Smooth muscle cell (in vitro differentiated cells): Measurements from ENCODE around the gene LCMT2. TPM values are rescaled to one million over a fixed set of nuclear protein-coding genes. Genes with fewer than 3 reads are reported as not detected.

Experiments
- DNase-seq: peaks from one replicate; lab custom pipeline; 2025; ENCODE audit not compliant: unreplicated experiment; lab: John Stamatoyannopoulos, UW
- H2AFZ ChIP-seq: fragments of 200-600 bp; sonication (generic); 2 replicates; pipeline ENCODE4 v1.6.0; 2016; ENCODE audit warnings: antibody characterized with exemption, low read depth, mild to moderate bottlenecking
- H3F3A ChIP-seq: fragments of 200-600 bp; sonication (generic); 2 replicates; pipeline ENCODE4 v1.6.0; 2017; ENCODE audit warnings: antibody characterized with exemption, low read depth
- H3K27ac ChIP-seq: fragments of 200-600 bp; sonication (generic); 2 replicates; pipeline ENCODE4 v1.5.1; 2016; ENCODE audit warnings: low read depth, mild to moderate bottlenecking
- H3K27me3 ChIP-seq: fragments of 200-600 bp; sonication (generic); 2 replicates; pipeline ENCODE4 v1.6.1; 2016; ENCODE audit warnings: low read depth, mild to moderate bottlenecking
- H3K36me3 ChIP-seq: fragments of 200-600 bp; sonication (generic); 2 replicates; pipeline ENCODE4 v1.5.1; 2016; ENCODE audit warnings: low read depth
- H3K4me1 ChIP-seq: fragments of 200-600 bp; sonication (generic); 2 replicates; pipeline ENCODE4 v1.5.1; 2016; ENCODE audit warnings: low read depth
- H3K4me2 ChIP-seq: fragments of 200-600 bp; sonication (generic); 2 replicates; pipeline ENCODE4 v1.6.0; 2016; ENCODE audit warnings: mild to moderate bottlenecking
- H3K4me3 ChIP-seq: fragments of 200-600 bp; sonication (generic); 2 replicates; pipeline ENCODE4 v1.5.1; 2016; ENCODE audit warnings: mild to moderate bottlenecking
- H3K79me2 ChIP-seq: fragments of 200-600 bp; sonication (generic); 2 replicates; pipeline ENCODE4 v1.6.0; 2016; ENCODE audit warnings: low read depth, mild to moderate bottlenecking
- H3K9ac ChIP-seq: fragments of 200-600 bp; sonication (generic); 2 replicates; pipeline ENCODE4 v1.6.0; 2016; ENCODE audit warnings: low read depth
- H3K9me3 ChIP-seq: fragments of 200-600 bp; sonication (generic); replicated peaks from 2 replicates; pipeline ENCODE4 v1.5.1; 2016; ENCODE audit warnings: low read depth
- H4K20me1 ChIP-seq: fragments of 200-600 bp; sonication (generic); 2 replicates; pipeline ENCODE4 v1.6.0; 2016; ENCODE audit warnings: low read depth
- WGBS: methylation state at CpG from one replicate; pipeline ENCODE4 v1.1.7; 2016; ENCODE audit warnings: low lambda C conversion rate; 5-methylcytosine and 5-hydroxymethylcytosine counted together
- polyA plus RNA-seq: library from polyadenylated mRNA; unstranded; fragments of >200 nt; fragmentation: Nextera tagmentation; extraction: Ambion mirVana; gene quantifications from 2 replicates; pipeline ENCODE4 v1.2.1, GENCODE V29; 2016
- total RNA-seq: library from RNA; depleted of rRNA; stranded (reverse); fragments of >200 nt; gene quantifications from 2 replicates; pipeline ENCODE4 v1.2.3, GENCODE V29; 2014
- TF ChIP-seq, protein P1 (sequence below): fragments of 200-600 bp; sonication (generic); IDR thresholded peaks from 2 replicates; pipeline ENCODE4 v1.5.1; 2017; ENCODE audit warnings: borderline replicate concordance, mild to moderate bottlenecking, antibody characterized with exemption; ENCODE audit not compliant: insufficient read depth, poor library complexity, severe bottlenecking

LCMT2 gene
- total and polyA plus RNA-seq, 2 experiments from 2014 or later: 5.0 to 5.4 TPM

DNA sequence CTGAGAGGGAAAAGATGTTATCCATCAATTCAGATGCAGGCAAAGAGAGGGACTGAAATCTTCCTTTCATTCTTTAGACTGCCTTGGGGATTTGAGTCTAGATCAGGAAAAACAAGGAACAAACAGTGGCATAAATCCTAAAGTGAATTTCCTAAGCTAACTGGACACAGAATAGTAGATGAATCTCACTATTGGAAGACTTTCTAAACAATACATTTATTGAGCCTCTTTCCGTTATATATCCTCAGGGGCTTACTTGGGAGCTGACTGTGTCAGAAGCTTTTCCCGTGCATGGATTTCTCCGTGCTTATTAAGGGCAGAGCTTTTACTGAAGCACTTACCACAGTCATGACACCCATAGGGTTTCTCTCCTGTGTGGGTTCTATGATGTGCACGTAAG is 30.4 kb upstream of the LCMT2 start:
- Histone ChIP-seq H3F3A (no peaks in the 10 kb centered on the region), H3K9me3 (peaks cover 50% of the 10 kb centered on the region), H3K4me2 (no peak overlapping the region), H3K4me1 (no peaks in the 10 kb centered on the region), H3K27me3 (no peaks in the 10 kb centered on the region), H2AFZ (no peak overlapping the region), H3K79me2 (peaks cover 10% of the 10 kb centered on the region), H3K4me3 (no peak overlapping the region), H4K20me1 (no peaks in the 10 kb centered on the region), H3K36me3 (peaks cover 68% of the 10 kb centered on the region), H3K9ac (no peak overlapping the region), H3K27ac (no peak overlapping the region)
- TF ChIP-seq, protein P1, sequence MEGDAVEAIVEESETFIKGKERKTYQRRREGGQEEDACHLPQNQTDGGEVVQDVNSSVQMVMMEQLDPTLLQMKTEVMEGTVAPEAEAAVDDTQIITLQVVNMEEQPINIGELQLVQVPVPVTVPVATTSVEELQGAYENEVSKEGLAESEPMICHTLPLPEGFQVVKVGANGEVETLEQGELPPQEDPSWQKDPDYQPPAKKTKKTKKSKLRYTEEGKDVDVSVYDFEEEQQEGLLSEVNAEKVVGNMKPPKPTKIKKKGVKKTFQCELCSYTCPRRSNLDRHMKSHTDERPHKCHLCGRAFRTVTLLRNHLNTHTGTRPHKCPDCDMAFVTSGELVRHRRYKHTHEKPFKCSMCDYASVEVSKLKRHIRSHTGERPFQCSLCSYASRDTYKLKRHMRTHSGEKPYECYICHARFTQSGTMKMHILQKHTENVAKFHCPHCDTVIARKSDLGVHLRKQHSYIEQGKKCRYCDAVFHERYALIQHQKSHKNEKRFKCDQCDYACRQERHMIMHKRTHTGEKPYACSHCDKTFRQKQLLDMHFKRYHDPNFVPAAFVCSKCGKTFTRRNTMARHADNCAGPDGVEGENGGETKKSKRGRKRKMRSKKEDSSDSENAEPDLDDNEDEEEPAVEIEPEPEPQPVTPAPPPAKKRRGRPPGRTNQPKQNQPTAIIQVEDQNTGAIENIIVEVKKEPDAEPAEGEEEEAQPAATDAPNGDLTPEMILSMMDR: no peak
- WGBS: 84% methylated on average over 4 of the region's 4 CpGs
- DNase-seq: no peak

DNA sequence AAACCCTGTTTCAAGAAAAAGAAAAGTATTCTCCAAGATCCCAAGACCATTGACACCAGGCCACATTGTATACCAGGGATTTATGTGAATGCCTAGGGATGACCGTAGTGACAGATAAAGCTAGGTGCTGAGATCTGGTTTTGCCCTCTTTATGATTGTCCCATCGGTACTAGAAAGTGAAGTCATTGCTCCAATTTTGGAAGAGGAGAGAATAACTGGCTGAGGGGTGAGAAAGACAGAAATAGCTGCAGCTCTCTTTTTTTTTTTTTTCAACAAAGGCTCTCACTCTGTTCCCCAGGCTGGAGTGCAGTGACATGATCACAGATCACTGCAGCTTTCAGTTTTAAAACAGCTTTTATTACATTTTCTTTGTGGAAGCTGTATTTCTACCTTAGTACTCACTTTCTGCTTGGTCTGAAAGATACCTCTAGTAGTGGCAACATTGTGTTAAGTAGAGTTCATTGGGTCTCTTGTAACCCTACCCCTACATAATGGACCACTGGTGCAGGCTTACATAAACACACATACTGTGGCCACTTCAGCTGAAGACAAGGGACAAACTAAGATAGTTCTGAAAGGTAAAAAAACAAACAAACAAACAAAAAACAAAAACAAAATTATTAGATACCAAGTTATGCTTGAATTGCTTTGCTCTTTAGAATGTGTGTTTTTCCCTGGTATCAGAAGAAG is 22.5 kb upstream of the LCMT2 start:
- Histone ChIP-seq H3K36me3 (peaks cover 16% of the 10 kb centered on the region), H3K27ac (no peak overlapping the region), H2AFZ (no peak overlapping the region), H3F3A (no peaks in the 10 kb centered on the region), H3K4me2 (no peak overlapping the region), H4K20me1 (no peaks in the 10 kb centered on the region), H3K9me3 (no peaks in the 10 kb centered on the region), H3K9ac (no peak overlapping the region), H3K27me3 (no peaks in the 10 kb centered on the region), H3K4me1 (no peaks in the 10 kb centered on the region), H3K79me2 (no peaks in the 10 kb centered on the region), H3K4me3 (no peak overlapping the region)
- WGBS: 93% methylated on average over 2 of the region's 2 CpGs
- TF ChIP-seq, protein P1: no peak
- no peak for DNase-seq

DNA sequence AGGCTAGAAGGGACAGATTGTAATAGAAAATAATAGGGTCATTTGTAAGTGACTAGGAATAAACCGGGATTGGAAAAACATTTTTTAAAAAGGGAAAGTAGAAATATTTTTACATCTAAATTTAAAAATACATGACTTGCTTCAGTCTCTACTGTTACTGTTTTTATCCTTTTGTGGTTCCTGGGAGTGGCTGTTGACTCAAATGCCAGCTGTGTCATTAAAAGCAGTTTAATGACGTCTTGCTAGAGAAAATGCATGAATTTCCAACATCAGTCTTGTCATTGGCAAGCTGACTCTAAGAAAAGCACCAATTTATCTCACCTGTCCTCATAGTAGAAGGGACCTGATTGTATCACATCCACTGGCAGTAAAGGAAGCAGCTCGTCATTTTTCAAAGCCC is 16.7 kb upstream of the LCMT2 start:
- Histone ChIP-seq H3K79me2 (no peaks in the 10 kb centered on the region), H3K9me3 (no peaks in the 10 kb centered on the region), H3K27ac (no peak overlapping the region), H3F3A (no peaks in the 10 kb centered on the region), H3K9ac (no peak overlapping the region), H3K27me3 (no peaks in the 10 kb centered on the region), H3K4me3 (no peak overlapping the region), H4K20me1 (no peaks in the 10 kb centered on the region), H2AFZ (no peak overlapping the region), H3K4me1 (no peaks in the 10 kb centered on the region), H3K36me3 (peaks cover 26% of the 10 kb centered on the region), H3K4me2 (no peak overlapping the region)
- WGBS: 94% methylated on average over 3 of the region's 3 CpGs
- TF ChIP-seq, protein P1: no peak
- no peak for DNase-seq

DNA sequence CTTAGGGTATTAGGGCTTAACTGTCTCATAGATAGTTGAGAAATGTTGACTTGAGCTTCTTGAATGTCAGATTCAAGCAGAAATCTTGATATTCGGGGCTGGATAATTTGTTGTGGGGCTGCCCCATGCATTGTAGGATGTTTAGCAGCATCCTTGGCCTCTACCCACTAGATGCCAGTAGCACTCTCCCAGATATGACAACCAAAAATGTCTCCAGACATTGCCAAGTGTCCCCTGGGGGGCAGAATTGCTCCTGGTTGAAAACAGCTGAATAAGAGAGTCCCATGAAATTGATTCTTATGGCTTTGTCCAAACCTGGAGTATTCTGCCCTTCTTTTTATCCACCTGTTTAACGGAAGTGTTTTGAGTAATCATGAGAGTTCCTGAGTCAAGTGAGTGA is 15.9 kb upstream of the LCMT2 start:
- no peaks in the 10 kb centered on the region for H3K27me3 ChIP-seq
- H3K9ac ChIP-seq: no peak overlapping the region
- no peaks in the 10 kb centered on the region for H3F3A ChIP-seq
- no peaks in the 10 kb centered on the region for H4K20me1 ChIP-seq
- TF ChIP-seq, protein P1: no peak
- H3K36me3 ChIP-seq: peaks cover 22% of the 10 kb centered on the region
- DNase-seq: no peak
- no peaks in the 10 kb centered on the region for H3K9me3 ChIP-seq
- H3K79me2 ChIP-seq: no peaks in the 10 kb centered on the region
- H3K27ac ChIP-seq: no peak overlapping the region
- WGBS: 100% methylated on average over 2 of the region's 2 CpGs
- no peaks in the 10 kb centered on the region for H3K4me1 ChIP-seq
- H3K4me2 ChIP-seq: no peak overlapping the region
- H3K4me3 ChIP-seq: no peak overlapping the region
- no peak overlapping the region for H2AFZ ChIP-seq
